HG02981 (cell line): ENCODE data around the gene NFKB1.

ENCODE experiments used
- ATAC-seq: cut with Tn5 transposase; IDR thresholded peaks from one replicate; pipeline ENCODE4 v1.9.1; 2021; ENCODE audit warnings: mild to moderate bottlenecking, moderate library complexity; ENCODE audit not compliant: unreplicated experiment

NFKB1 gene

GRCh38 chr4:102493794-102494193 lies 7.4 kb upstream of the NFKB1 start:
- no peak for ATAC-seq

- ATAC-seq: no peak
These were observed 6.6 kb upstream of the NFKB1 start for GRCh38 chr4:102494603-102495002.

GRCh38 chr4:102497986-102498385 lies 3.2 kb upstream of the NFKB1 start:
- ATAC-seq: no peak

- peak; percentile 22 for ATAC-seq
These were observed 835 bp upstream of the NFKB1 start for GRCh38 chr4:102500352-102500695.

GRCh38 chr4:102501447-102501696 lies 213 bp downstream of the NFKB1 start:
- ATAC-seq: peak; percentile 30

GRCh38 chr4:102502543-102502818 lies 1.3 kb downstream of the NFKB1 start:
- no peak for ATAC-seq

GRCh38 chr4:102503301-102503746 lies 2.2 kb downstream of the NFKB1 start:
- ATAC-seq: no peak

GRCh38 chr4:102503831-102504786 lies 3.0 kb downstream of the NFKB1 start:
- ATAC-seq: no peak

- ATAC-seq: no peak
These were observed 3.8 kb downstream of the NFKB1 start for GRCh38 chr4:102504941-102505340.

GRCh38 chr4:102505708-102506107 lies 4.5 kb downstream of the NFKB1 start:
- ATAC-seq: no peak

GRCh38 chr4:102506523-102506922 lies 5.4 kb downstream of the NFKB1 start:
- no peak for ATAC-seq

GRCh38 chr4:102511830-102512605 lies 10.9 kb downstream of the NFKB1 start:
- ATAC-seq: no peak

- no peak for ATAC-seq
These were observed 13.3 kb downstream of the NFKB1 start for GRCh38 chr4:102514298-102514964.

GRCh38 chr4:102517753-102518152 lies 16.6 kb downstream of the NFKB1 start:
- ATAC-seq: no peak

GRCh38 chr4:102518703-102519131 lies 17.6 kb downstream of the NFKB1 start:
- no peak for ATAC-seq

GRCh38 chr4:102519925-102520324 lies 18.8 kb downstream of the NFKB1 start:
- no peak for ATAC-seq

- no peak for ATAC-seq
These were observed 20.4 kb downstream of the NFKB1 start for GRCh38 chr4:102521570-102521969.

GRCh38 chr4:102522031-102522440 lies 20.9 kb downstream of the NFKB1 start:
- no peak for ATAC-seq

- no peak for ATAC-seq
These were observed 23.5 kb downstream of the NFKB1 start for GRCh38 chr4:102524691-102525090.

- ATAC-seq: no peak
These were observed 23.9 kb downstream of the NFKB1 start for GRCh38 chr4:102525097-102525496.

- ATAC-seq: no peak
These were observed 24.3 kb downstream of the NFKB1 start for GRCh38 chr4:102525504-102525903.

GRCh38 chr4:102526532-102526931 lies 25.4 kb downstream of the NFKB1 start:
- ATAC-seq: no peak
